CD4-positive, alpha-beta T cell (primary cell): ENCODE data around the gene UBA52. TPM values are rescaled to one million over a fixed set of nuclear protein-coding genes. Genes with fewer than 3 reads are reported as not detected.

Experiments used
- ATAC-seq: fragments of 200-7000 bp; cut with Tn5 transposase; one replicate; pipeline ENCODE4 v1.10.0; 2022; ENCODE audit warnings: mild to moderate bottlenecking; ENCODE audit not compliant: poor library complexity
- CTCF ChIA-PET: fragments of 350-600 bp; sonication (Branson Sonifier 250); formaldehyde crosslinking; loops from one replicate; lab custom pipeline; 2021; ENCODE audit warnings: antibody characterized with exemption, inconsistent platforms; lab: Charles Lee
- POLR2A ChIA-PET: fragments of 350-600 bp; sonication (Branson Sonifier 250); formaldehyde crosslinking; loops from one replicate; lab custom pipeline; 2021; ENCODE audit warnings: antibody characterized with exemption, inconsistent platforms; lab: Charles Lee
- DNase-seq, 14 experiments: peaks; one replicate each; pipeline ENCODE4 v3.0.0-alpha.2; 2013 to 2020; ENCODE audit warnings: mixed read lengths in 2 of 14
- H3K27ac ChIP-seq, 2 donors: one replicate each; pipeline versions ENCODE4 v1.5.1 to v1.7.0; 2013; ENCODE audit warnings: low read length in 2 of 2, low read depth in 1 of 2, mild to moderate bottlenecking in 1 of 2
- H3K27me3 ChIP-seq, 2 experiments: 1 replicate in 1 of 2; 2 replicates in 1 of 2; pipeline versions ENCODE4 v1.6.1 to v1.7.0; 2013; ENCODE audit warnings: low read length in 2 of 2, control low read depth in 1 of 2, mild to moderate bottlenecking in 1 of 2, moderate library complexity in 1 of 2; ENCODE audit not compliant: insufficient read depth in 2 of 2, control insufficient read depth in 1 of 2
- H3K36me3 ChIP-seq: one replicate; pipeline ENCODE4 v1.6.1; 2013; ENCODE audit warnings: low read length, control low read depth; ENCODE audit not compliant: insufficient read depth
- H3K4me1 ChIP-seq: one replicate; pipeline ENCODE4 v1.6.1; 2013; ENCODE audit warnings: low read length, control low read depth; ENCODE audit not compliant: insufficient read depth
- H3K4me3 ChIP-seq: one replicate; pipeline ENCODE4 v1.5.1; 2013; ENCODE audit warnings: mild to moderate bottlenecking, low read length, moderate library complexity
- H3K9me3 ChIP-seq, 2 experiments: 1 replicate in 1 of 2; 2 replicates in 1 of 2; pipeline versions ENCODE4 v1.6.1 to v1.7.0; 2013; ENCODE audit warnings: low read length in 2 of 2, mild to moderate bottlenecking in 2 of 2, control low read depth in 1 of 2, moderate library complexity in 1 of 2; ENCODE audit not compliant: control insufficient read depth in 1 of 2, insufficient read depth in 1 of 2
- H3K27ac Mint-ChIP-seq: one replicate; pipeline ENCODE4 v1.8.0; 2020; ENCODE audit warnings: mixed read lengths
- H3K27me3 Mint-ChIP-seq: one replicate; pipeline ENCODE4 v1.8.0; 2021; ENCODE audit warnings: mixed read lengths
- H3K36me3 Mint-ChIP-seq: one replicate; pipeline ENCODE4 v1.8.0; 2021; ENCODE audit warnings: low read depth, mixed read lengths
- H3K4me1 Mint-ChIP-seq: one replicate; pipeline ENCODE4 v1.8.0; 2021; ENCODE audit warnings: low read depth, mixed read lengths
- H3K4me3 Mint-ChIP-seq: one replicate; pipeline ENCODE4 v1.8.0; 2020; ENCODE audit warnings: mild to moderate bottlenecking, mixed read lengths
- H3K9me3 Mint-ChIP-seq: one replicate; pipeline ENCODE4 v1.8.0; 2020; ENCODE audit warnings: mixed read lengths
- CTCF ChIP-seq: fragments of 200-600 bp; IDR thresholded peaks from one replicate; pipeline ENCODE4 v1.8.0; 2022; ENCODE audit warnings: antibody characterized with exemption, mild to moderate bottlenecking
- intact Hi-C, 2 experiments: fragments of 100-400 bp; cut with DNase I in 1 of 2; cut with micrococcal nuclease in 1 of 2; formaldehyde crosslinking; loops; one replicate each; pipeline versions ENCODE4 v1.15.1 to v1.9.0; 2023 to 2025; cut with DNase I, micrococcal nuclease
- total RNA-seq, 174 experiments: library from RNA in 2 of 174; stranded (reverse) in 2 of 174; gene quantifications; one replicate each; pipeline ENCODE4 v1.2.3 and lab custom pipeline; 2021 to 2026

The UBA52 gene
- total RNA-seq, 2 experiments from 2014 or later = 2,255 to 2,378 TPM

- H3K36me3 ChIP-seq = peaks cover 8% of the 10 kb centered on the region
- H3K9me3 ChIP-seq = no peaks in the 10 kb centered on the region
- Mint-ChIP-seq H3K27ac (peak overlapping the region; percentile 95), H3K4me1 (peaks cover 42% of the 10 kb centered on the region), H3K27me3 (no peaks in the 10 kb centered on the region), H3K9me3 (no peaks in the 10 kb centered on the region), H3K4me3 (peak overlapping the region; percentile 95), H3K36me3 (peaks cover 8% of the 10 kb centered on the region)
- ChIA-PET CTCF (interaction anchor here (1.1 to 3.7 kb wide), 6 partner anchors 17 to 249 kb away, joined by 3 to 26 read pairs (median 6); partner anchors contain the start of genes ELL, FKBP8 and UBA52), POLR2A (interaction anchor here (1.1 to 5.9 kb wide), 17 partner anchors 7 to 332 kb away, joined by 3 to 120 read pairs (median 9); partner anchors contain the start of genes COPE, DDX49, ELL and FKBP8)
- H3K4me1 ChIP-seq = peaks cover 48% of the 10 kb centered on the region
- intact Hi-C loops = loop anchor here (1.0 to 5.0 kb wide), 5 partner anchors 16 to 66 kb away; partner anchors contain the start of genes FKBP8 (in 2 of the 2), ELL (in 1 of the 2), KLHL26 (in 1 of the 2) and UBA52 (in 1 of the 2)
- DNase-seq (no peak), ATAC-seq (peak; percentile 4)
- H3K27me3 ChIP-seq = no peaks in the 10 kb centered on the region
- peak overlapping the region; percentile 76 for H3K4me3 ChIP-seq
- H3K27ac ChIP-seq = peak overlapping the region; percentile 80 to 88
- no peak for TF ChIP-seq CTCF
Measured at GRCh38 chr19:18587962-18588610, 16.4 kb downstream of the UBA52 start.

GRCh38 chr19:18588611-18589379, 17.1 kb downstream of the UBA52 start, which contains the start of gene REX1BD:
TSS of gene REX1BD (plus strand) at chr19:18588798. CDS start at chr19:18588802, 4 bp downstream.
- Mint-ChIP-seq H3K27me3 (no peaks in the 10 kb centered on the region), H3K9me3 (no peaks in the 10 kb centered on the region), H3K36me3 (peaks cover 8% of the 10 kb centered on the region), H3K4me3 (peak within 1 kb of the TSS; percentile 95), H3K27ac (peak within 1 kb of the TSS; percentile 95), H3K4me1 (peaks cover 42% of the 10 kb centered on the region)
- Histone ChIP-seq H3K27me3 (no peaks in the 10 kb centered on the region), H3K27ac (peak within 1 kb of the TSS; percentile 80 to 88), H3K9me3 (no peaks in the 10 kb centered on the region), H3K36me3 (peaks cover 8% of the 10 kb centered on the region), H3K4me3 (peak within 1 kb of the TSS; percentile 76), H3K4me1 (peaks cover 48% of the 10 kb centered on the region)
- ATAC-seq (peak; percentile 77), DNase-seq (peak; percentile 70 to 95 (median 87))
- ChIA-PET POLR2A (interaction anchor here (0.7 to 5.9 kb wide), 28 partner anchors 8 to 331 kb away, joined by 3 to 120 read pairs (median 4); partner anchors contain the start of genes COPE, DDX49, ELL and FKBP8), CTCF (interaction anchor here (0.7 to 3.7 kb wide), 13 partner anchors 17 to 331 kb away, joined by 3 to 26 read pairs (median 4); partner anchors contain the start of genes COPE, DDX49, ELL and FKBP8)
- intact Hi-C loops = loop anchor here (1.0 to 5.0 kb wide), 5 partner anchors 18 to 66 kb away; partner anchors contain the start of genes ELL (in 2 of the 2), FKBP8 (in 2 of the 2), KLHL26 (in 1 of the 2) and UBA52 (in 1 of the 2)
- peak; percentile 83 for TF ChIP-seq CTCF
